Esophagus muscularis mucosa (tissue), 3 donors: ENCODE data around the gene MEOX2.

Source experiments
- POLR2A ChIP-seq: fragments of 450-650 bp; IDR thresholded peaks from one replicate; pipeline ENCODE4 v1.6.1; 2017; ENCODE audit warnings: antibody characterized with exemption, moderate library complexity, mild to moderate bottlenecking, low read depth
- POLR2AphosphoS5 ChIP-seq, 2 donors: sonication (generic); formaldehyde crosslinking; IDR thresholded peaks; one replicate each; pipeline ENCODE4 v1.6.1; 2017; ENCODE audit warnings: antibody characterized with exemption in 2 of 2
- TF ChIP-seq, protein P1 (sequence below), 3 experiments: fragments of 200-600 bp in 2 of 3; fragments of 450-650 bp in 1 of 3; sonication (generic) in 2 of 3; IDR thresholded peaks; one replicate each; pipeline ENCODE4 v1.5.1; 2017 to 2019; ENCODE audit warnings: antibody characterized with exemption in 3 of 3, mild to moderate bottlenecking in 2 of 3, moderate library complexity in 1 of 3

- TF ChIP-seq, protein P1, sequence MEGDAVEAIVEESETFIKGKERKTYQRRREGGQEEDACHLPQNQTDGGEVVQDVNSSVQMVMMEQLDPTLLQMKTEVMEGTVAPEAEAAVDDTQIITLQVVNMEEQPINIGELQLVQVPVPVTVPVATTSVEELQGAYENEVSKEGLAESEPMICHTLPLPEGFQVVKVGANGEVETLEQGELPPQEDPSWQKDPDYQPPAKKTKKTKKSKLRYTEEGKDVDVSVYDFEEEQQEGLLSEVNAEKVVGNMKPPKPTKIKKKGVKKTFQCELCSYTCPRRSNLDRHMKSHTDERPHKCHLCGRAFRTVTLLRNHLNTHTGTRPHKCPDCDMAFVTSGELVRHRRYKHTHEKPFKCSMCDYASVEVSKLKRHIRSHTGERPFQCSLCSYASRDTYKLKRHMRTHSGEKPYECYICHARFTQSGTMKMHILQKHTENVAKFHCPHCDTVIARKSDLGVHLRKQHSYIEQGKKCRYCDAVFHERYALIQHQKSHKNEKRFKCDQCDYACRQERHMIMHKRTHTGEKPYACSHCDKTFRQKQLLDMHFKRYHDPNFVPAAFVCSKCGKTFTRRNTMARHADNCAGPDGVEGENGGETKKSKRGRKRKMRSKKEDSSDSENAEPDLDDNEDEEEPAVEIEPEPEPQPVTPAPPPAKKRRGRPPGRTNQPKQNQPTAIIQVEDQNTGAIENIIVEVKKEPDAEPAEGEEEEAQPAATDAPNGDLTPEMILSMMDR (IDR thresholded peaks at IDR 0.05), result no peak
- TF ChIP-seq POLR2A (no peak), POLR2AphosphoS5 (IDR thresholded peaks at IDR 0.05) (no peak)
These were observed 105.7 kb downstream of the MEOX2 start for GRCh38 chr7:15580604-15581351.
